ENCODE results near the gene SCUBE2.

DNA sequence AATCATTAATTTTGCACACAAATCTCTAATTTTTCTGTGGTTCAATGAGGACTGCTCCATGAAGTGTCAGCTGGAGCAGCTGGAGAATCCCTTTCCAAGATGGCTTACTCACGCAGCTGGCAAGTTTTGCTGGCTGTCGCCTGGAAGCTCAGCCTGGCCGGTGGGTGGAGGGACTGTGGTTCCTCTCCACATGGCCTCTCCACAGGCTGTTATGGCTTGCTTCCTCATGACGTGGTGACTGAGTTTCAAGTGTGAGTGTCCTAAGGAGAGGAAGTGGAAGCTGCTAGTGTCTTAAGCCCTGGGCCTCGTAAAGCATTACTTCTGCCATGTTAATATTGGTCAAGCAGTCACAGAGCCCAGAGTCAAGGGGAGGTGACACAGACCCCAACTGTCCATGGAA, 73.6 kb downstream of the SCUBE2 start:
- TF ChIP-seq POLR2A (IDR thresholded peaks at IDR 0.05), result no peak
- TF ChIP-seq, protein P1, sequence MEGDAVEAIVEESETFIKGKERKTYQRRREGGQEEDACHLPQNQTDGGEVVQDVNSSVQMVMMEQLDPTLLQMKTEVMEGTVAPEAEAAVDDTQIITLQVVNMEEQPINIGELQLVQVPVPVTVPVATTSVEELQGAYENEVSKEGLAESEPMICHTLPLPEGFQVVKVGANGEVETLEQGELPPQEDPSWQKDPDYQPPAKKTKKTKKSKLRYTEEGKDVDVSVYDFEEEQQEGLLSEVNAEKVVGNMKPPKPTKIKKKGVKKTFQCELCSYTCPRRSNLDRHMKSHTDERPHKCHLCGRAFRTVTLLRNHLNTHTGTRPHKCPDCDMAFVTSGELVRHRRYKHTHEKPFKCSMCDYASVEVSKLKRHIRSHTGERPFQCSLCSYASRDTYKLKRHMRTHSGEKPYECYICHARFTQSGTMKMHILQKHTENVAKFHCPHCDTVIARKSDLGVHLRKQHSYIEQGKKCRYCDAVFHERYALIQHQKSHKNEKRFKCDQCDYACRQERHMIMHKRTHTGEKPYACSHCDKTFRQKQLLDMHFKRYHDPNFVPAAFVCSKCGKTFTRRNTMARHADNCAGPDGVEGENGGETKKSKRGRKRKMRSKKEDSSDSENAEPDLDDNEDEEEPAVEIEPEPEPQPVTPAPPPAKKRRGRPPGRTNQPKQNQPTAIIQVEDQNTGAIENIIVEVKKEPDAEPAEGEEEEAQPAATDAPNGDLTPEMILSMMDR (IDR thresholded peaks at IDR 0.05), result no peak

Data from Peyer's patch (tissue), 4 donors.